Retina (tissue), 1 donor: Measurements from ENCODE around the gene ZNF385A.
A peak's percentile ranks its signal among the peaks of the same experiment; 100 is the strongest.

Experiments
- DNase-seq: peaks from one replicate; pipeline ENCODE4 v3.0.0-alpha.2; 2016

Gene ZNF385A

GRCh38 chr12:54390668-54391551, 6.4 kb upstream of the ZNF385A start:
- DNase-seq: peak; percentile 75

GRCh38 chr12:54390176-54390667, 5.7 kb upstream of the ZNF385A start:
- peak; percentile 87 for DNase-seq

GRCh38 chr12:54389607-54390175, 5.2 kb upstream of the ZNF385A start:
- DNase-seq: no peak

- peak; percentile 27 for DNase-seq
These were observed 4.6 kb upstream of the ZNF385A start for GRCh38 chr12:54389134-54389508.

GRCh38 chr12:54388237-54389133, 4.0 kb upstream of the ZNF385A start:
- peak; percentile 19 for DNase-seq

- DNase-seq: no peak
These were observed 2.6 kb upstream of the ZNF385A start for GRCh38 chr12:54387114-54387467.

- DNase-seq: no peak
These were observed 2.0 kb upstream of the ZNF385A start for GRCh38 chr12:54386403-54387113.

GRCh38 chr12:54385251-54385914, 850 bp upstream of the ZNF385A start:
- DNase-seq: peak; percentile 88

GRCh38 chr12:54383041-54383609, 1.4 kb downstream of the ZNF385A start:
- no peak for DNase-seq

- no peak for DNase-seq
These were observed 3.4 kb downstream of the ZNF385A start for GRCh38 chr12:54381136-54381535.

- peak; percentile 91 for DNase-seq
These were observed 4.9 kb downstream of the ZNF385A start for GRCh38 chr12:54379398-54380201.

- DNase-seq: peak; percentile 67
These were observed 5.6 kb downstream of the ZNF385A start for GRCh38 chr12:54378796-54379397.

- no peak for DNase-seq
These were observed 6.6 kb downstream of the ZNF385A start for GRCh38 chr12:54377797-54378515.

GRCh38 chr12:54377007-54377406, 7.5 kb downstream of the ZNF385A start:
- DNase-seq: no peak

GRCh38 chr12:54376596-54376995, 7.9 kb downstream of the ZNF385A start:
- no peak for DNase-seq

GRCh38 chr12:54375259-54375579, 9.3 kb downstream of the ZNF385A start:
- DNase-seq: no peak

GRCh38 chr12:54374562-54375258, 9.8 kb downstream of the ZNF385A start:
- DNase-seq: no peak

GRCh38 chr12:54373649-54374561, 10.6 kb downstream of the ZNF385A start:
- DNase-seq: no peak
